T-helper 1 cell treated with Interleukin-12 subunit alpha and Interleukin-12 subunit beta and Interleukin-4 antibody, amounts not matched to agents 30 μg/mL and 1 μg/mL, for 36 hours (primary cell): Measurements from ENCODE around the gene GOLGA3.
"Not testable (repeated sequence)": the region's sequence is repeated elsewhere in the genome, so short reads cannot be mapped to it uniquely, and the experiment has no call there.

Experiments
- H3K27ac Mint-ChIP-seq: one replicate; pipeline ENCODE4 v1.8.0; 2021; ENCODE audit warnings: mild to moderate bottlenecking, mixed read lengths
- H3K27me3 Mint-ChIP-seq: one replicate; pipeline ENCODE4 v1.8.0; 2021; ENCODE audit warnings: low read depth, mixed read lengths
- H3K36me3 Mint-ChIP-seq: one replicate; pipeline ENCODE4 v1.8.0; 2021; ENCODE audit warnings: low read depth, mixed read lengths
- H3K4me1 Mint-ChIP-seq: one replicate; pipeline ENCODE4 v1.8.0; 2021; ENCODE audit warnings: low read depth, mixed read lengths
- H3K4me3 Mint-ChIP-seq: one replicate; pipeline ENCODE4 v1.8.0; 2021; ENCODE audit warnings: mild to moderate bottlenecking, moderate library complexity, mixed read lengths
- H3K9me3 Mint-ChIP-seq: one replicate; pipeline ENCODE4 v1.8.0; 2021; ENCODE audit warnings: mixed read lengths

The GOLGA3 gene

DNA sequence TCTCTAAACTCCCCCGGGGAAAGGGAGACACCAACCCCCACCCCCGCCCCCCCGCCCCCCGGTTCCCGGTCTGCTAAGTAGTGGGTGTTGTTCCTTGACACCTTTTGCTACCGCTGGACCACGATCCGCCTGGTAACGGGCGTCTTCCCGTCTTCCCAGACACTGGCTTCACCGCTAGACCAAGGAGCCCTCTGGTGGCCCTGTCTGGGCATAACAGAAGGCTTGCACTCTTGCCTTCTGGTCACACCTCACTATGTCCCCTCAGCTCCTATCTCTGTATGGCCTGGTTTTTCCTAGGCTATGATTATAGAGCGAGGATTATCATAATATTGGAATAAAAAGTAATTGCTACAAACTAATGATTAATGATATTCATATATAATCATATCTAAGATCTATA is 19.3 kb downstream of the GOLGA3 start:
- peaks cover 17% of the 10 kb centered on the region for H3K4me1 Mint-ChIP-seq
- H3K36me3 Mint-ChIP-seq, result peaks cover 51% of the 10 kb centered on the region
- not testable (repeated sequence) for H3K9me3 Mint-ChIP-seq, H3K27ac Mint-ChIP-seq, H3K4me3 Mint-ChIP-seq, H3K27me3 Mint-ChIP-seq

DNA sequence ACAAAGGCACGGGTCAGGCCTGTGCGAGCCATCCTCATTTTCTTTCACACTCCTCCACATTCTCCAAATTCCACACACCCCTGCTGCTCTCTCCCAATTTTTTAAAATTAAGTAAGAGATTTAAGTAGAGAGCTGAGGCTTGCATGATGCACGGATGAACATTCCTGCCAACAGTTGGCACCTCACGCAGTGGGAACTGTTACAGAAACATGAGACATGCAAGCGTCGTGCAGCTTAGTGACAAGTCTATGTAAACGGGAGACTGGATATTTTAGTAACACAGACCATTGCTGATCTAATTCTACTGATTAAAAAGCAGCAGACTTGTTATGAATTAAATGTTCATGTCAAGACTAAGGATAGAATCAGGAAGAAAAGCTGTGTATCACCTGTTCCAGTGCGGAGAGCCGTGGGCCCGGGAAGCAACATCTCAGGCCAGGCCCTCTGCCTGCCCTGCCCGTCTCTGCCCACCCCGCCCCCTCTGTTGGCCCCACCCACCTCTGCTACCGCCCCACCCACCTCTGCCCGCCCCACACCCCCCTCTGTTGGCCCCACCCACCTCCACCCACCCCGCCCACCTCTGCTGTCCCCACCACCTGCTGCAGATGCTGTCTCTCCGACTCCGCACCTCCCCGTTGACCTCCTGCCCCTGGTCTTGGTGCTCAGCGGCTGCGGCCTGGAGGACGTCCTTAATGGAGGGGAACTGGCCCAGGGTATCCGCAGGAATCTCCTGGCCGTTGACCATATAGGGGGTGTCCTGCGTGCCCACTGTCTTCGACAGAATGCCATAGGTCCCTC is 21.2 kb downstream of the GOLGA3 start:
- no peak overlapping the region for H3K4me3 Mint-ChIP-seq
- H3K27ac Mint-ChIP-seq, result no peak overlapping the region

GRCh38 chr12:132806857-132807256 is 21.8 kb downstream of the GOLGA3 start:
- Mint-ChIP-seq H3K4me3 (no peak overlapping the region), H3K36me3 (peaks cover 54% of the 10 kb centered on the region), H3K27me3 (no peaks in the 10 kb centered on the region), H3K9me3 (no peaks in the 10 kb centered on the region), H3K27ac (no peak overlapping the region), H3K4me1 (peaks cover 14% of the 10 kb centered on the region)

More for the DNA sequence above, 21.2 kb downstream of the GOLGA3 start:
- H3K27me3 Mint-ChIP-seq, result no peaks in the 10 kb centered on the region
- H3K4me1 Mint-ChIP-seq, result peaks cover 16% of the 10 kb centered on the region
- H3K36me3 Mint-ChIP-seq, result peaks cover 59% of the 10 kb centered on the region
- H3K9me3 Mint-ChIP-seq, result no peaks in the 10 kb centered on the region

DNA sequence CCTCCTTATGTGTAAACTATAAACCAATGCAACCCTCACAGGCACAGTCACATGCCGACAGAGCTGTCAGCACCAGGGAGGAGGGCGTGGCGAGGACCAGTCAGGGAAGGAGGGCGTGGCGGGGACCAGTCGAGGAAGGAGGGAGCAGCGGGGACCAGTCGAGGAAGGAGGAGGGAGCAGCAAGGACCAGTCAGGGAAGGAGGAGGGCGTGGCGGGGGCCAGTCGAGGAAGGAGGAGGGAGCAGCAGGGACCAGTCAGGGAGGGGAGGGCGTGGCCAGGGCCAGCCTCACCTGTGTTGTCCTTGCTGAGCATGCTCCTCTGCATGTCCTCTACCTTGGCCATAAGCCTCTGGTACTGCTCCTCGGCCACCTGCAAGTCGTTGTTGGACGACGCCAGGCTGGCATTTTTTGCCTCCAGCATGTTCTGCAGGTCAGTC is 24.2 kb downstream of the GOLGA3 start:
- Mint-ChIP-seq H3K27ac (no peak overlapping the region), H3K9me3 (no peaks in the 10 kb centered on the region), H3K36me3 (peaks cover 54% of the 10 kb centered on the region), H3K27me3 (no peaks in the 10 kb centered on the region), H3K4me1 (peaks cover 12% of the 10 kb centered on the region), H3K4me3 (no peak overlapping the region)

GRCh38 chr12:132803888-132804287 is 24.8 kb downstream of the GOLGA3 start:
- Mint-ChIP-seq H3K36me3 (peaks cover 53% of the 10 kb centered on the region), H3K27me3 (no peaks in the 10 kb centered on the region), H3K9me3 (no peaks in the 10 kb centered on the region), H3K4me3 (no peak overlapping the region), H3K4me1 (peaks cover 12% of the 10 kb centered on the region), H3K27ac (no peak overlapping the region)

GRCh38 chr12:132803125-132803524 is 25.5 kb downstream of the GOLGA3 start:
- Mint-ChIP-seq H3K9me3 (no peaks in the 10 kb centered on the region), H3K36me3 (peaks cover 45% of the 10 kb centered on the region)

DNA sequence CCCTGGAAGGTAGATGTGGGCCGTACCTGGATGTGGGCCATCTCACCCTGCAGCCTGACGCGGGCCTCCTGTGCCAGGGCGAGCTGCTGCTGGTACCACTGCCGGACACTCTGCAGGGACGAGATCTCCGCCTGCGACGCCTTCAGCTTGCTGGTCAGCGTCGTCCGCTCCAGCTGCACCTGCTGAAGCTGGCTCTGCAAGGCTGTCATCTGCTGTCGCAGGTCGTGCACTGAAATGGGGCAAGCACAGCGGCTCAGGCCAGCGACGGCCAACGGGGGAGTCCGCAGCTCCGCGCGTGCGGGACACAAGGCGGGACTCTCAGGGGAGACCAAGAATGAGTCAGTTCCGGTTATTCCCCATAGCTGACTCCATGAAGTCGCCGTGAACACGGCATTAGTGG is 26.9 kb downstream of the GOLGA3 start:
- Mint-ChIP-seq H3K27ac (no peak overlapping the region), H3K27me3 (no peaks in the 10 kb centered on the region), H3K4me1 (peaks cover 7% of the 10 kb centered on the region), H3K4me3 (no peak overlapping the region), H3K9me3 (no peaks in the 10 kb centered on the region), H3K36me3 (peaks cover 39% of the 10 kb centered on the region)

More at GRCh38 chr12:132803125-132803524, 25.5 kb downstream of the GOLGA3 start:
- no peak overlapping the region for H3K4me3 Mint-ChIP-seq
- peaks cover 12% of the 10 kb centered on the region for H3K4me1 Mint-ChIP-seq
- H3K27me3 Mint-ChIP-seq, result no peaks in the 10 kb centered on the region
- H3K27ac Mint-ChIP-seq, result no peak overlapping the region

DNA sequence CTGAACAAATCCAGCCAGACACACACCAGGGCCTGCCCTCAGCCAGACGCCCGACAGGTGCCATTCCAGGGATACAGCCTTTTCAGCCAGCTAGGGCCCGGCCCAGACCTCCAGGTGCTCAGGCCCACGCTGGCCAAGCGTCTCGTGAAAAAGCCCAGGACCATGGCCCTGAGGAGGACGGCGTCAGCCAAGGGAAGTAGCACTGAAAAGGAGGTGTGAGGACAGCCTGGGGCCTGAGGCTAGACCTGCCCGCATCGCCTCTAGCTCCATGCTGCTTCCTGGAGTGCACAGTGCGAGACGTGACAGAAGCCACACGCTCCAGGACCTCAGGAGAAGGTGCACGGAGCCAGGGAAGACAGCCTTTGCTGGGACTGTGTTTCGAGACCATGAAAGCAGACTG is 29.8 kb downstream of the GOLGA3 start:
- H3K27ac Mint-ChIP-seq, result no peak overlapping the region
- no peaks in the 10 kb centered on the region for H3K4me1 Mint-ChIP-seq
- H3K9me3 Mint-ChIP-seq, result no peaks in the 10 kb centered on the region
- no peak overlapping the region for H3K4me3 Mint-ChIP-seq
- H3K36me3 Mint-ChIP-seq, result peaks cover 39% of the 10 kb centered on the region
- H3K27me3 Mint-ChIP-seq, result no peaks in the 10 kb centered on the region

GRCh38 chr12:132797820-132798570 is 30.7 kb downstream of the GOLGA3 start:
- peaks cover 34% of the 10 kb centered on the region for H3K36me3 Mint-ChIP-seq
- H3K4me1 Mint-ChIP-seq, result no peaks in the 10 kb centered on the region
- H3K27me3 Mint-ChIP-seq, result no peaks in the 10 kb centered on the region
- no peak overlapping the region for H3K4me3 Mint-ChIP-seq
- H3K27ac Mint-ChIP-seq, result no peak overlapping the region
- no peaks in the 10 kb centered on the region for H3K9me3 Mint-ChIP-seq

- peaks cover 40% of the 10 kb centered on the region for H3K36me3 Mint-ChIP-seq
- H3K27me3 Mint-ChIP-seq, result no peaks in the 10 kb centered on the region
- H3K9me3 Mint-ChIP-seq, result no peaks in the 10 kb centered on the region
- H3K27ac Mint-ChIP-seq, result no peak overlapping the region
- no peaks in the 10 kb centered on the region for H3K4me1 Mint-ChIP-seq
- H3K4me3 Mint-ChIP-seq, result no peak overlapping the region
Observed at GRCh38 chr12:132795847-132796246, 32.8 kb downstream of the GOLGA3 start.

DNA sequence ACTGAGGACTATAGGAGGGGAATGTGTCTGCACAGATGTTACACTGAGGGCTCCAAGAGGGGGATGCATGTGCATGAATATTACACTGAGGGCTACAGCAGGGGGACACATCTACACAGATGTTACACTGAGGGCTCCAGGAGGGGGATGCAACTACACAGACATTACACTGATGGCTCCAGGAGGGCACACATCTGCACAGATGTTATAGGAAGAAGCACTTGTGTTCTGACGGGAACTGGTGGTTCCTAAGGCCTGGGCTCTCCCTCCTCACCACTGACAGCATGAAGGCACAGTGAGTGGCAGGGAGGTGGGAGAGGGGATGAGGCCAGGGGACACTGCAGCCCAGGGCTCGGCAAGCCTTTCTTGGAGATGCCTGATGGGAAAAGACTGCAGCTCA is 36.7 kb downstream of the GOLGA3 start:
- not testable (repeated sequence) for H3K4me1 Mint-ChIP-seq, H3K27me3 Mint-ChIP-seq, H3K27ac Mint-ChIP-seq, H3K9me3 Mint-ChIP-seq, H3K4me3 Mint-ChIP-seq
- peaks cover 46% of the 10 kb centered on the region for H3K36me3 Mint-ChIP-seq

- Mint-ChIP-seq H3K36me3 (peaks cover 44% of the 10 kb centered on the region), H3K9me3 (no peaks in the 10 kb centered on the region), H3K4me1 (no peaks in the 10 kb centered on the region), H3K4me3 (no peak overlapping the region), H3K27me3 (no peaks in the 10 kb centered on the region), H3K27ac (no peak overlapping the region)
Observed at GRCh38 chr12:132789099-132789471, 39.6 kb downstream of the GOLGA3 start.

- H3K4me1 Mint-ChIP-seq, result no peaks in the 10 kb centered on the region
- H3K27ac Mint-ChIP-seq, result no peak overlapping the region
- no peaks in the 10 kb centered on the region for H3K27me3 Mint-ChIP-seq
- no peaks in the 10 kb centered on the region for H3K9me3 Mint-ChIP-seq
- H3K4me3 Mint-ChIP-seq, result no peak overlapping the region
- H3K36me3 Mint-ChIP-seq, result peaks cover 41% of the 10 kb centered on the region
Observed at GRCh38 chr12:132788375-132789098, 40.1 kb downstream of the GOLGA3 start.

GRCh38 chr12:132787877-132788276 is 40.8 kb downstream of the GOLGA3 start:
- no peaks in the 10 kb centered on the region for H3K4me1 Mint-ChIP-seq
- H3K4me3 Mint-ChIP-seq, result no peak overlapping the region
- H3K27me3 Mint-ChIP-seq, result no peaks in the 10 kb centered on the region
- peaks cover 41% of the 10 kb centered on the region for H3K36me3 Mint-ChIP-seq
- no peak overlapping the region for H3K27ac Mint-ChIP-seq
- H3K9me3 Mint-ChIP-seq, result no peaks in the 10 kb centered on the region
